A673 (cell line): ENCODE results near the gene PAGR1. TPM values are rescaled to one million over a fixed set of nuclear protein-coding genes. Genes with fewer than 3 reads are reported as not detected.

ENCODE experiments used
- BruUV-seq: library from RNA; stranded (reverse); fragments of 400-500 nt; replicated peaks from 2 replicates; lab custom pipeline; 2021; lab: Mats Ljungman, UMichigan
- CTCF ChIA-PET: fragments of 300-600 bp; sonication (Branson Sonifier 250); formaldehyde crosslinking; loops from one replicate; lab custom pipeline; 2022; ENCODE audit warnings: antibody characterized with exemption; lab: Charles Lee
- POLR2A ChIA-PET: fragments of 300-600 bp; sonication (Branson Sonifier 250); formaldehyde crosslinking; loops from one replicate; lab custom pipeline; 2022; ENCODE audit warnings: antibody characterized with exemption; ENCODE audit not compliant: low non-redundant PET; lab: Charles Lee
- DNase-seq: peaks from one replicate; pipeline ENCODE4 v3.0.0-alpha.2; 2015; ENCODE audit warnings: low spot score
- H3K27ac ChIP-seq: fragments of 200-600 bp; sonication (generic); 2 replicates; pipeline ENCODE4 v1.5.1; 2016; ENCODE audit warnings: mixed run types, low read depth, mild to moderate bottlenecking, mixed read lengths, antibody characterized with exemption, low read length; ENCODE audit not compliant: poor library complexity, severe bottlenecking
- H3K27me3 ChIP-seq: fragments of 200-600 bp; sonication (generic); replicated peaks from 2 replicates; pipeline ENCODE4 v1.6.1; 2017; ENCODE audit warnings: mixed run types, low read depth, mild to moderate bottlenecking, mixed read lengths, antibody characterized with exemption, low read length; ENCODE audit not compliant: insufficient read depth, poor library complexity
- H3K36me3 ChIP-seq: fragments of 200-600 bp; sonication (generic); 2 replicates; pipeline ENCODE4 v1.6.1; 2016; ENCODE audit warnings: mixed run types, mild to moderate bottlenecking, mixed read lengths, antibody characterized with exemption, low read length; ENCODE audit not compliant: insufficient read depth, poor library complexity, severe bottlenecking
- H3K4me1 ChIP-seq: fragments of 200-600 bp; sonication (generic); 2 replicates; pipeline ENCODE4 v1.6.1; 2017; ENCODE audit warnings: mixed run types, mild to moderate bottlenecking, mixed read lengths, antibody characterized with exemption, low read length; ENCODE audit not compliant: insufficient read depth, poor library complexity, severe bottlenecking
- H3K4me3 ChIP-seq: fragments of 200-600 bp; sonication (generic); 2 replicates; pipeline ENCODE4 v1.5.1; 2016; ENCODE audit warnings: low read depth, mixed run types, mild to moderate bottlenecking, mixed read lengths, low read length; ENCODE audit not compliant: poor library complexity, severe bottlenecking
- H3K9me3 ChIP-seq: fragments of 200-600 bp; sonication (generic); 2 replicates; pipeline ENCODE4 v1.6.1; 2016; ENCODE audit warnings: mixed run types, low read depth, mild to moderate bottlenecking, mixed read lengths, antibody characterized with exemption, low read length; ENCODE audit not compliant: poor library complexity, severe bottlenecking
- CTCF ChIP-seq: fragments of 300-800, 200-600 bp; sonication (generic); conservative IDR thresholded peaks from 2 replicates; pipeline ENCODE4 v1.5.1; 2017; ENCODE audit warnings: low read depth, mild to moderate bottlenecking, antibody characterized with exemption, low read length, moderate library complexity, mixed read lengths
- EZH2 ChIP-seq: fragments of 200-600 bp; sonication (generic); IDR thresholded peaks from 2 replicates; pipeline ENCODE4 v1.6.1; 2017; ENCODE audit warnings: borderline replicate concordance, low read depth, mild to moderate bottlenecking, mixed read lengths, antibody characterized with exemption, low read length; ENCODE audit not compliant: poor library complexity, severe bottlenecking
- intact Hi-C: fragments of 100-400 bp; cut with micrococcal nuclease; formaldehyde crosslinking; loops from one replicate; pipeline ENCODE4 v1.10.0; 2022; ENCODE audit not compliant: unreplicated experiment
- total RNA-seq: library from RNA; stranded (reverse); gene quantifications from 2 replicates; pipeline ENCODE4 v1.2.3, GENCODE V29; 2021

PAGR1 gene
- total RNA-seq, 1 experiment from 2014 or later: 47.4 TPM

- intact Hi-C loops: no loop called here
Measured at GRCh38 chr16:29837841-29838240, 21.9 kb downstream of the PAGR1 start.

GRCh38 chr16:29839822-29840221 lies 23.9 kb downstream of the PAGR1 start:
- Histone ChIP-seq H3K27ac (no peak overlapping the region), H3K36me3 (no peaks in the 10 kb centered on the region), H3K9me3 (no peaks in the 10 kb centered on the region), H3K27me3 (no peaks in the 10 kb centered on the region), H3K4me1 (no peaks in the 10 kb centered on the region), H3K4me3 (no peak overlapping the region)
- TF ChIP-seq CTCF (no peak), EZH2 (no peak)
- POLR2A ChIA-PET: interaction anchor here (0.7 kb wide), 1 partner anchor 934 kb away, joined by 8 read pairs; no protein-coding TSS in a partner anchor
- intact Hi-C loops: no loop called here
- no TSS peak for BruUV-seq
- CTCF ChIA-PET: interaction anchor here (1.2 kb wide), 1 partner anchor 9 kb away, joined by 9 read pairs; no protein-coding TSS in a partner anchor
- DNase-seq: no peak

More at GRCh38 chr16:29837841-29838240, 21.9 kb downstream of the PAGR1 start:
- H3K27ac ChIP-seq: no peak overlapping the region
- H3K36me3 ChIP-seq: no peaks in the 10 kb centered on the region
- TF ChIP-seq CTCF (no peak), EZH2 (no peak)
- no peaks in the 10 kb centered on the region for H3K4me1 ChIP-seq
- POLR2A ChIA-PET: no interaction called here
- CTCF ChIA-PET: no interaction called here
- H3K9me3 ChIP-seq: no peaks in the 10 kb centered on the region
- no peak for DNase-seq
- no peaks in the 10 kb centered on the region for H3K27me3 ChIP-seq
- H3K4me3 ChIP-seq: no peak overlapping the region
- BruUV-seq: no TSS peak

- no peaks in the 10 kb centered on the region for H3K27me3 ChIP-seq
- BruUV-seq: no TSS peak
- H3K9me3 ChIP-seq: no peaks in the 10 kb centered on the region
- ChIA-PET POLR2A (no interaction called here), CTCF (no interaction called here)
- TF ChIP-seq CTCF: no peak
- no peak for TF ChIP-seq EZH2
- intact Hi-C loops: no loop called here
- no peaks in the 10 kb centered on the region for H3K4me1 ChIP-seq
- H3K4me3 ChIP-seq: no peak overlapping the region
- no peaks in the 10 kb centered on the region for H3K36me3 ChIP-seq
- no peak overlapping the region for H3K27ac ChIP-seq
- DNase-seq: no peak
Measured at GRCh38 chr16:29840240-29840639, 24.3 kb downstream of the PAGR1 start.
